Measurements from ENCODE around the gene SLC25A53. TPM values are rescaled to one million over a fixed set of nuclear protein-coding genes. Genes with fewer than 3 reads are reported as not detected.

SLC25A53 gene
- total RNA-seq, 3 donors from 2014 or later, result 16.4 to 21.1 (median 17.6) TPM

DNA sequence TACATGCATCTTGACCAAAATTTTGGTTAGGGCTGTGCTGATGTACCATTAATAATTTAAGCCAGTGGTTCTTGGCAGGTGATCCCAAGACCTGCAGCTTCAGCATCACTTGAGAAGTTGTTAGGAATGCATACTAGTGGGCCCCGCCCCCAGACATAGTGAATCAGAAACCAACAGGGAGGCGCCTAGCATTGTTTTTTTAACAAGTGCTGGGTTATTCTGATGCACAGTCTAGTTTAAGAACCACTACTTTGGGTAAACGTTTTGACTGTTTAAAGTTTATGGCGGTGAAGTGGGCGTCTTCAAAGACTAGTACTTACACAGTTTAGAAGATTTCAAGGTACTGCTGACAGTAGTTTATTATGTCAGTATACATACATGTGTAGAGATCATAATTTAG, 33.0 kb upstream of the SLC25A53 start:
- TF ChIP-seq POLR2A (IDR thresholded peaks at IDR 0.05), result no peak
- TF ChIP-seq, protein P1, sequence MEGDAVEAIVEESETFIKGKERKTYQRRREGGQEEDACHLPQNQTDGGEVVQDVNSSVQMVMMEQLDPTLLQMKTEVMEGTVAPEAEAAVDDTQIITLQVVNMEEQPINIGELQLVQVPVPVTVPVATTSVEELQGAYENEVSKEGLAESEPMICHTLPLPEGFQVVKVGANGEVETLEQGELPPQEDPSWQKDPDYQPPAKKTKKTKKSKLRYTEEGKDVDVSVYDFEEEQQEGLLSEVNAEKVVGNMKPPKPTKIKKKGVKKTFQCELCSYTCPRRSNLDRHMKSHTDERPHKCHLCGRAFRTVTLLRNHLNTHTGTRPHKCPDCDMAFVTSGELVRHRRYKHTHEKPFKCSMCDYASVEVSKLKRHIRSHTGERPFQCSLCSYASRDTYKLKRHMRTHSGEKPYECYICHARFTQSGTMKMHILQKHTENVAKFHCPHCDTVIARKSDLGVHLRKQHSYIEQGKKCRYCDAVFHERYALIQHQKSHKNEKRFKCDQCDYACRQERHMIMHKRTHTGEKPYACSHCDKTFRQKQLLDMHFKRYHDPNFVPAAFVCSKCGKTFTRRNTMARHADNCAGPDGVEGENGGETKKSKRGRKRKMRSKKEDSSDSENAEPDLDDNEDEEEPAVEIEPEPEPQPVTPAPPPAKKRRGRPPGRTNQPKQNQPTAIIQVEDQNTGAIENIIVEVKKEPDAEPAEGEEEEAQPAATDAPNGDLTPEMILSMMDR (IDR thresholded peaks at IDR 0.05), result no peak
- no peak for TF ChIP-seq POLR2AphosphoS5 (IDR thresholded peaks at IDR 0.05)
- no peaks in the 10 kb centered on the region for H3K4me1 ChIP-seq
- peaks cover 0 to 8% of the 10 kb centered on the region in 2 donors for H3K27me3 ChIP-seq
- no peaks in the 10 kb centered on the region for H3K36me3 ChIP-seq
- H3K4me3 ChIP-seq, result no peak overlapping the region
- H3K27ac ChIP-seq, result no peak overlapping the region
- DNase-seq (ENCODE audit: low spot score in 2 of 2), result no peak
- no peaks in the 10 kb centered on the region for H3K9me3 ChIP-seq
- intact Hi-C loops (cut with DNase I; ENCODE audit: low total_unique reads), result no loop called here

GRCh38 chrX:104187931-104188330, 31.1 kb upstream of the SLC25A53 start:
- no peaks in the 10 kb centered on the region for H3K36me3 ChIP-seq
- intact Hi-C loops (cut with DNase I; ENCODE audit: low total_unique reads), result no loop called here
- H3K27ac ChIP-seq, result no peak overlapping the region
- no peaks in the 10 kb centered on the region for H3K9me3 ChIP-seq
- H3K4me1 ChIP-seq, result no peaks in the 10 kb centered on the region
- no peak overlapping the region for H3K4me3 ChIP-seq
- DNase-seq (ENCODE audit: low spot score in 2 of 2), result no peak
- TF ChIP-seq POLR2AphosphoS5 (IDR thresholded peaks at IDR 0.05) (no peak), POLR2A (IDR thresholded peaks at IDR 0.05) (no peak)
- TF ChIP-seq, protein P1 (IDR thresholded peaks at IDR 0.05), result no peak
- peaks cover 0 to 16% of the 10 kb centered on the region in 2 donors for H3K27me3 ChIP-seq

- Histone ChIP-seq H3K9me3 (peaks cover 0 to 4% of the 10 kb centered on the region in 2 donors), H3K27me3 (peaks cover 0 to 17% of the 10 kb centered on the region in 2 donors), H3K4me1 (no peaks in the 10 kb centered on the region), H3K36me3 (no peaks in the 10 kb centered on the region), H3K27ac (no peak overlapping the region), H3K4me3 (no peak overlapping the region)
- no peak for DNase-seq (ENCODE audit: low spot score in 2 of 2)
- intact Hi-C loops (cut with DNase I; ENCODE audit: low total_unique reads), result no loop called here
- no peak for TF ChIP-seq POLR2A (IDR thresholded peaks at IDR 0.05)
- no peak for TF ChIP-seq POLR2AphosphoS5 (IDR thresholded peaks at IDR 0.05)
- TF ChIP-seq, protein P1 (IDR thresholded peaks at IDR 0.05), result no peak
Measured at GRCh38 chrX:104183685-104184084, 26.9 kb upstream of the SLC25A53 start.

DNA sequence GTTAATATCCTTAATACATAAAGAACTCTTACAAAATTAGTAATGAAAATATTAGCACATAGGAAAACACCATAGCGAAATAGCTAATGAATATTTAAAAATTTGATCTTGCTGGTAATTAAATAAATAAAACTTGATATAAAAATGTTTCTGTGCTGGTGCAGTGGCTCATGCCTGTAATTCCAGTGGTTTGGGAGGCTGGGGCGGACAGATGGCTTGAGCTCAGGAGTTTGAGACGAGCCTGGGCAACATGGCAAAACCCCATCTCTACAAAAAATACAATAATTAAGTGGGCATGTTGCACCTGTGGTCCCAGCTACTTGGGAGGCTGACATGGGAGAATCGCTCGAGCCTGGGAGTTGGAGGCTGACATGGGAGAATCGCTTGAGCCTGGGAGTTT, 17.0 kb upstream of the SLC25A53 start:
- TF ChIP-seq, protein P1 (IDR thresholded peaks at IDR 0.05), result no peak
- no peak for TF ChIP-seq POLR2AphosphoS5 (IDR thresholded peaks at IDR 0.05)
- no peak for TF ChIP-seq POLR2A (IDR thresholded peaks at IDR 0.05)
- Histone ChIP-seq H3K9me3 (peaks cover 0 to 2% of the 10 kb centered on the region in 2 donors), H3K27ac (no peak overlapping the region), H3K4me1 (no peaks in the 10 kb centered on the region), H3K36me3 (no peaks in the 10 kb centered on the region), H3K27me3 (peaks cover 0 to 3% of the 10 kb centered on the region in 2 donors), H3K4me3 (no peak overlapping the region)
- no peak for DNase-seq (ENCODE audit: low spot score in 2 of 2)
- intact Hi-C loops (cut with DNase I; ENCODE audit: low total_unique reads), result no loop called here

DNA sequence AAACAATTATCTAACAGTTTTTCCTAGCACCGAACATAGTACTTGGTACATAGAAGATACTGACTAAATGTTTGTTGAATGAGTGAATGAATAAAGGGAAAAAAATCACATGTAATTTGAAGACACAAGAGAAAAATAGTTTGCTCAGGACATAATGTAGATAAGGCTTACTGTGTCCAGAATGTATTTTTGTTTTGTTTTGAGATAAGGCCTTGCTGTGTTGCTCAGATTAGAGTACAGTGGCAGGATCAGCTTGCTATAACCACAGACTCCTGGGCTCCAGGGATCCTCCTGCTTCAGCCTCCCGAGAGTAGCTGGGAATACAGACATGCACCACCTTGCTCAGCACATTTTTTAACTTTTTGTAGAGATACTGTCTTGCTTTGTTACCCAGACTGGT, 16.0 kb upstream of the SLC25A53 start:
- no peak for DNase-seq (ENCODE audit: low spot score in 2 of 2)
- Histone ChIP-seq H3K27me3 (peaks cover 0 to 3% of the 10 kb centered on the region in 2 donors), H3K4me3 (no peak overlapping the region), H3K9me3 (no peaks in the 10 kb centered on the region), H3K27ac (peak overlapping the region in 1 of 2 donors; percentile 15), H3K4me1 (no peaks in the 10 kb centered on the region), H3K36me3 (no peaks in the 10 kb centered on the region)
- intact Hi-C loops (cut with DNase I; ENCODE audit: low total_unique reads), result no loop called here
- TF ChIP-seq POLR2AphosphoS5 (IDR thresholded peaks at IDR 0.05) (no peak), POLR2A (IDR thresholded peaks at IDR 0.05) (no peak)
- TF ChIP-seq, protein P1 (IDR thresholded peaks at IDR 0.05), result no peak

Data from breast epithelium (tissue), 4 donors.